Trophoblast cell (in vitro differentiated cells and primary cell): Measurements from ENCODE around the gene CCSAP.
"Not testable (repeated sequence)": the region's sequence is repeated elsewhere in the genome, so short reads cannot be mapped to it uniquely, and the experiment has no call there.

Source experiments
- DNase-seq, 2 donors: peaks; one replicate each; pipeline ENCODE4 v3.0.0-alpha.2; 2016
- H2AFZ ChIP-seq: 2 replicates; pipeline ENCODE4 v1.6.1; 2013; ENCODE audit warnings: low read length, moderate library complexity, mild to moderate bottlenecking; ENCODE audit not compliant: insufficient read depth, poor library complexity
- H2AK5ac ChIP-seq: 2 replicates; pipeline ENCODE4 v1.6.1; 2013; ENCODE audit warnings: mild to moderate bottlenecking, low read length
- H2BK120ac ChIP-seq: 2 replicates; pipeline ENCODE4 v1.6.1; 2013; ENCODE audit warnings: low read length, mild to moderate bottlenecking, moderate library complexity; ENCODE audit not compliant: insufficient read depth, poor library complexity
- H2BK12ac ChIP-seq: 2 replicates; pipeline ENCODE4 v1.6.1; 2013; ENCODE audit warnings: mild to moderate bottlenecking, low read length, moderate library complexity
- H2BK5ac ChIP-seq: 2 replicates; pipeline ENCODE4 v1.6.1; 2013; ENCODE audit warnings: low read length, low read depth, moderate library complexity, mild to moderate bottlenecking; ENCODE audit not compliant: poor library complexity
- H3K14ac ChIP-seq: 2 replicates; pipeline ENCODE4 v1.6.1; 2013; ENCODE audit warnings: mild to moderate bottlenecking, low read length
- H3K18ac ChIP-seq: 2 replicates; pipeline ENCODE4 v1.6.1; 2013; ENCODE audit warnings: mild to moderate bottlenecking, low read length
- H3K23ac ChIP-seq: 2 replicates; pipeline ENCODE4 v1.6.1; 2013; ENCODE audit warnings: low read length
- H3K27ac ChIP-seq: 2 replicates; pipeline ENCODE4 v1.5.1; 2013; ENCODE audit warnings: low read depth, mild to moderate bottlenecking, inconsistent platforms, low read length, moderate library complexity
- H3K27me3 ChIP-seq: 2 replicates; pipeline ENCODE4 v1.6.1; 2013; ENCODE audit warnings: inconsistent platforms, mild to moderate bottlenecking, low read length, moderate library complexity; ENCODE audit not compliant: insufficient read depth
- H3K36me3 ChIP-seq, 2 experiments: 1 replicate in 1 of 2; 2 replicates in 1 of 2; pipeline ENCODE4 v1.6.1; 2013; ENCODE audit warnings: low read length in 2 of 2, mild to moderate bottlenecking in 2 of 2, moderate library complexity in 1 of 2; ENCODE audit not compliant: insufficient read depth in 2 of 2, control insufficient read depth in 1 of 2
- H3K4ac ChIP-seq: 2 replicates; pipeline ENCODE4 v1.6.1; 2013; ENCODE audit warnings: low read depth, mild to moderate bottlenecking, low read length, moderate library complexity
- H3K4me1 ChIP-seq, 2 experiments: 1 replicate in 1 of 2; 2 replicates in 1 of 2; pipeline ENCODE4 v1.6.1; 2013; ENCODE audit warnings: low read length in 2 of 2, mild to moderate bottlenecking in 2 of 2, moderate library complexity in 1 of 2; ENCODE audit not compliant: insufficient read depth in 2 of 2, control insufficient read depth in 1 of 2
- H3K4me2 ChIP-seq: 2 replicates; pipeline ENCODE4 v1.6.1; 2013; ENCODE audit warnings: inconsistent platforms, mild to moderate bottlenecking, low read length, moderate library complexity
- H3K4me3 ChIP-seq: 2 replicates; pipeline ENCODE4 v1.5.1; 2013; ENCODE audit warnings: mild to moderate bottlenecking, low read depth, low read length, inconsistent platforms
- H3K79me1 ChIP-seq: one replicate; pipeline ENCODE4 v1.6.1; 2013; ENCODE audit warnings: low read length
- H3K79me2 ChIP-seq: 2 replicates; pipeline ENCODE4 v1.6.1; 2013; ENCODE audit warnings: low read length, mild to moderate bottlenecking; ENCODE audit not compliant: control insufficient read depth, insufficient read depth, poor library complexity
- H3K9ac ChIP-seq: 2 replicates; pipeline ENCODE4 v1.6.1; 2013; ENCODE audit warnings: mild to moderate bottlenecking, low read length
- H3K9me3 ChIP-seq: 2 replicates; pipeline ENCODE4 v1.6.1; 2013; ENCODE audit warnings: low read depth, mild to moderate bottlenecking, control low read depth, inconsistent platforms, low read length; ENCODE audit not compliant: insufficient read depth
- H4K12ac ChIP-seq: 2 replicates; pipeline ENCODE4 v1.6.1; 2013; ENCODE audit warnings: low read depth, mild to moderate bottlenecking, low read length, moderate library complexity
- H4K8ac ChIP-seq: 2 replicates; pipeline ENCODE4 v1.6.1; 2013; ENCODE audit warnings: low read depth, mild to moderate bottlenecking, low read length, moderate library complexity
- H4K91ac ChIP-seq: one replicate; pipeline ENCODE4 v1.6.1; 2013; ENCODE audit warnings: low read depth, mild to moderate bottlenecking, low read length, moderate library complexity
- WGBS: extraction: QIAGEN DNeasy Blood & Tissue Kit; methylation state at CpG from one replicate; pipeline ENCODE4 v1.1.7; 2013; ENCODE audit warnings: missing lambda C conversion rate; ENCODE audit not compliant: insufficient read length, insufficient coverage; ENCODE audit errors: extremely low coverage; 5-methylcytosine and 5-hydroxymethylcytosine counted together

CCSAP gene

GRCh38 chr1:229380536-229381160, 37.8 kb upstream of the CCSAP start:
- no peak overlapping the region for H3K23ac ChIP-seq
- no peak overlapping the region for H4K91ac ChIP-seq
- no peaks in the 10 kb centered on the region for H3K79me1 ChIP-seq

GRCh38 chr1:229379846-229380245, 37.0 kb upstream of the CCSAP start:
- H4K8ac ChIP-seq: no peak overlapping the region
- no peak overlapping the region for H2AK5ac ChIP-seq
- DNase-seq: no peak
- no peak overlapping the region for H2BK5ac ChIP-seq
- H3K18ac ChIP-seq: no peak overlapping the region
- H3K4ac ChIP-seq: no peak overlapping the region
- no peaks in the 10 kb centered on the region for H3K9me3 ChIP-seq
- no peaks in the 10 kb centered on the region for H3K4me1 ChIP-seq
- H3K79me2 ChIP-seq: no peaks in the 10 kb centered on the region
- no CpG with 5 or more reads among the region's 5 CpGs for WGBS
- no peak overlapping the region for H3K23ac ChIP-seq
- H3K4me2 ChIP-seq: no peak overlapping the region
- no peak overlapping the region for H4K12ac ChIP-seq
- no peaks in the 10 kb centered on the region for H3K27me3 ChIP-seq
- H2BK120ac ChIP-seq: no peak overlapping the region
- no peak overlapping the region for H4K91ac ChIP-seq
- H3K14ac ChIP-seq: no peak overlapping the region
- H3K9ac ChIP-seq: no peak overlapping the region
- no peaks in the 10 kb centered on the region for H3K79me1 ChIP-seq
- H2BK12ac ChIP-seq: no peak overlapping the region
- no peaks in the 10 kb centered on the region for H3K36me3 ChIP-seq
- no peak overlapping the region for H3K4me3 ChIP-seq
- H2AFZ ChIP-seq: no peak overlapping the region
- H3K27ac ChIP-seq: no peak overlapping the region

More at GRCh38 chr1:229380536-229381160, 37.8 kb upstream of the CCSAP start:
- Histone ChIP-seq H3K4ac (no peak overlapping the region), H3K4me2 (no peak overlapping the region), H3K79me2 (no peaks in the 10 kb centered on the region), H2BK12ac (no peak overlapping the region), H2BK5ac (no peak overlapping the region), H2AK5ac (no peak overlapping the region), H3K18ac (no peak overlapping the region), H3K27ac (no peak overlapping the region), H3K27me3 (no peaks in the 10 kb centered on the region), H3K14ac (no peak overlapping the region), H3K4me3 (no peak overlapping the region), H4K8ac (no peak overlapping the region), H2BK120ac (no peak overlapping the region), H3K36me3 (no peaks in the 10 kb centered on the region), H3K4me1 (no peaks in the 10 kb centered on the region), H4K12ac (no peak overlapping the region), H3K9ac (no peak overlapping the region), H2AFZ (no peak overlapping the region), H3K9me3 (no peaks in the 10 kb centered on the region)
- no CpG with 5 or more reads among the region's 14 CpGs for WGBS
- DNase-seq: peak in 1 of 2 donors; percentile 15

GRCh38 chr1:229378586-229379367, 35.9 kb upstream of the CCSAP start:
- Histone ChIP-seq H2BK12ac (no peak overlapping the region), H3K9me3 (no peaks in the 10 kb centered on the region), H2AK5ac (no peak overlapping the region), H3K9ac (no peak overlapping the region), H3K23ac (no peak overlapping the region), H3K36me3 (no peaks in the 10 kb centered on the region), H3K4ac (no peak overlapping the region), H3K14ac (no peak overlapping the region), H2BK5ac (no peak overlapping the region), H2BK120ac (no peak overlapping the region), H4K12ac (no peak overlapping the region), H3K27me3 (no peaks in the 10 kb centered on the region), H4K8ac (no peak overlapping the region), H3K79me1 (no peaks in the 10 kb centered on the region), H3K4me3 (no peak overlapping the region), H3K27ac (no peak overlapping the region), H3K4me2 (no peak overlapping the region), H2AFZ (no peak overlapping the region), H3K4me1 (no peaks in the 10 kb centered on the region), H3K79me2 (no peaks in the 10 kb centered on the region), H4K91ac (no peak overlapping the region), H3K18ac (no peak overlapping the region)
- no peak for DNase-seq
- no CpG with 5 or more reads among the region's 7 CpGs for WGBS

DNA sequence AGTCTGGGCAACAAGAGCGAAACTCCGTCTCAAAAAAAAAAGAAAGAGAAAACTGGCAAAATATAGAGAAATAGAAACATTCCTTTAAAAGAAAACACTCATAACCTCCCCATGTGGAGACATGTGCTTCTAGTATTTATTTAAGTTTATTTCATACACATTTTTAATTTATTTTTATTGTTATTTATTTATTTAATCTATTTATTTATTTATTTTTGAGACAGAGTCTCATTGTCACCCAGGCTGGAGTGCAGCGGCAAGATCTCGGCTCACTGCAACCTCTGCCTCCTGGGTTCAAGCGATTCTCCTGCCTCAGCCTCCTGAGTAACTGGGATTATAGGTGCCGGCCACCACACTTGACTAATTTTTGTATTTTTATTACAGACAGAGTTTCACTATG, 35.2 kb upstream of the CCSAP start:
- H2BK120ac ChIP-seq, H3K23ac ChIP-seq, H3K4me3 ChIP-seq, H3K79me1 ChIP-seq, H2BK5ac ChIP-seq, H3K9me3 ChIP-seq, DNase-seq, H2BK12ac ChIP-seq, H3K36me3 ChIP-seq, H3K14ac ChIP-seq, H4K12ac ChIP-seq, H3K9ac ChIP-seq, H3K4me1 ChIP-seq, H3K18ac ChIP-seq, H2AFZ ChIP-seq, H3K79me2 ChIP-seq, H4K91ac ChIP-seq, H3K27me3 ChIP-seq, H3K27ac ChIP-seq, H4K8ac ChIP-seq, H2AK5ac ChIP-seq, H3K4ac ChIP-seq, H3K4me2 ChIP-seq: not testable (repeated sequence)
- no CpG with 5 or more reads among the region's 6 CpGs for WGBS
